ENCODE measurements around the gene PCNT. TPM values are rescaled to one million over a fixed set of nuclear protein-coding genes. Genes with fewer than 3 reads are reported as not detected.

PCNT gene
- total and polyA plus RNA-seq, 9 of the 15 experiments (the other 6 are each of a cell fraction or from before 2014, with no cell fraction given) = 9.1 to 53.5 (median 31.3) TPM

- no peak for TF ChIP-seq REST (IDR thresholded peaks at IDR 0.05; ENCODE audit: borderline replicate concordance)
- TF ChIP-seq REST (CRISPR knock-in tag; IDR thresholded peaks at IDR 0.05; ENCODE audit: low read depth) = peak; percentile 77; the same call in 1 of the 2 replicates
- peak; percentile 34 for TF ChIP-seq SMARCA4 (IDR thresholded peaks at IDR 0.05)
- peak; percentile 84 for TF ChIP-seq GATAD2A (IDR thresholded peaks at IDR 0.05)
- peak; percentile 94 for TF ChIP-seq CCNT2 (IDR thresholded peaks at IDR 0.05; ENCODE audit: borderline replicate concordance, extremely low read depth, insufficient read length, low read depth, low read length)
- TF ChIP-seq TAF9B (IDR thresholded peaks at IDR 0.05; ENCODE audit: partially characterized antibody) = peak; percentile 97
- no peak for TF ChIP-seq MEF2A (IDR thresholded peaks at IDR 0.05; ENCODE audit: control insufficient read depth, low read depth, low read length)
- TF ChIP-seq ZNF407 (IDR thresholded peaks at IDR 0.05; ENCODE audit: low read depth) = no peak
These were observed at the start of gene PCNT, which contains the start of gene C21orf58 (continued) for GRCh38 chr21:46323710-46324389.
